K562 (cell line): ENCODE results near the gene MYO1B. TPM values are rescaled to one million over a fixed set of nuclear protein-coding genes. Genes with fewer than 3 reads are reported as not detected.

Experiments used
- ATAC-seq: fragments of 200-7000 bp; cut with Tn5 transposase; 3 replicates; pipeline ENCODE4 v1.9.1; 2020; ENCODE audit warnings: moderate library complexity
- BruUV-seq: library from RNA; stranded (reverse); fragments of 400-500 nt; replicated peaks from 2 replicates; lab custom pipeline; 2021; lab: Mats Ljungman, UMichigan
- CTCF ChIA-PET: fragments of 300-600 bp; formaldehyde crosslinking; extraction: SDS; loops from one replicate; lab custom pipeline; 2021; ENCODE audit warnings: low intra/inter-chr PET ratio; lab: Yijun Ruan, JAX
- POLR2A ChIA-PET: fragments of 300-600, 350-650 bp; sonication (Branson Sonifier 250); formaldehyde crosslinking; extraction: SDS; loops from one replicate; lab custom pipeline; 2021; ENCODE audit warnings: antibody characterized with exemption, inconsistent platforms; lab: Yijun Ruan, JAX
- DNase-seq, 4 experiments: peaks; one replicate each; pipeline versions ENCODE4 v3.0.0 to v3.0.0-alpha.2; 2011 to 2018; ENCODE audit warnings: low spot score in 3 of 4, mixed read lengths in 3 of 4; ENCODE audit errors: extremely low read depth in 1 of 4
- FAIRE-seq: peaks from 2 replicates; lab custom pipeline; 2011; peaks lifted over from hg19 to GRCh38; lab: Jason Lieb, UNC
- H2AFZ ChIP-seq: 2 replicates; pipeline ENCODE4 v1.6.0; 2011; ENCODE audit warnings: low read depth, low read length, control low read depth, inconsistent platforms
- H3K27ac ChIP-seq: fragments of 200-600 bp; 3 replicates; pipeline ENCODE4 v1.8.0; 2011; ENCODE audit warnings: low read depth, mild to moderate bottlenecking, control low read depth, inconsistent platforms, low read length, moderate library complexity, mixed read lengths; ENCODE audit errors: extremely low read depth
- H3K27me3 ChIP-seq, 2 experiments: fragments of 300-600 bp in 1 of 2; 2 replicates in 1 of 2; 3 replicates in 1 of 2; pipeline versions ENCODE4 v1.6.0 to v1.8.0; 2011; ENCODE audit warnings: inconsistent platforms in 2 of 2, low read length in 2 of 2, mild to moderate bottlenecking in 1 of 2, mixed read lengths in 1 of 2, moderate library complexity in 1 of 2; ENCODE audit not compliant: control insufficient read depth in 2 of 2, insufficient read depth in 2 of 2
- H3K36me3 ChIP-seq: fragments of 300-600 bp; 3 replicates; pipeline ENCODE4 v1.8.0; 2011; ENCODE audit warnings: mild to moderate bottlenecking, low read length, inconsistent platforms; ENCODE audit not compliant: control insufficient read depth, insufficient read depth
- H3K4me1 ChIP-seq, 2 experiments: fragments of 200-600 bp in 1 of 2; replicated peaks in 1 of 2; 2 replicates in 1 of 2; 3 replicates in 1 of 2; pipeline versions ENCODE4 v1.5.1 to v1.8.0; 2011; ENCODE audit warnings: inconsistent platforms in 2 of 2, low read length in 2 of 2, mild to moderate bottlenecking in 1 of 2, mixed read lengths in 1 of 2, moderate library complexity in 1 of 2; ENCODE audit not compliant: control insufficient read depth in 2 of 2, insufficient read depth in 2 of 2
- H3K4me2 ChIP-seq: 2 replicates; pipeline ENCODE4 v1.6.1; 2011; ENCODE audit warnings: low read length, control low read depth, inconsistent platforms, mixed read lengths; ENCODE audit not compliant: insufficient read depth
- H3K4me3 ChIP-seq: fragments of 200-600 bp; sonication (generic), shearing (Covaris generic); 2 replicates; pipeline ENCODE4 v1.5.1; 2016; ENCODE audit warnings: control low read depth, inconsistent platforms
- H3K79me2 ChIP-seq: fragments of 200-600 bp; 3 replicates; pipeline ENCODE4 v1.8.0; 2011; ENCODE audit warnings: low read length, inconsistent platforms; ENCODE audit not compliant: control insufficient read depth, insufficient read depth
- H3K9ac ChIP-seq, 2 experiments: 2 replicates each; pipeline versions ENCODE4 v1.6.0 to v1.6.1; 2011; ENCODE audit warnings: low read depth in 2 of 2, low read length in 2 of 2, control low read depth in 1 of 2, inconsistent platforms in 1 of 2, mild to moderate bottlenecking in 1 of 2, mixed read lengths in 1 of 2; ENCODE audit not compliant: insufficient read depth in 1 of 2
- H3K9me1 ChIP-seq: one replicate; pipeline ENCODE4 v1.6.0; 2011; ENCODE audit warnings: inconsistent platforms, mild to moderate bottlenecking, low read length, moderate library complexity; ENCODE audit not compliant: control insufficient read depth, insufficient read depth
- H3K9me3 ChIP-seq: replicated peaks from 2 replicates; pipeline ENCODE4 v1.5.1; 2011; ENCODE audit warnings: low read depth, low read length, inconsistent platforms; ENCODE audit not compliant: control insufficient read depth, insufficient read depth
- H4K20me1 ChIP-seq: replicated peaks from 2 replicates; pipeline ENCODE4 v1.6.1; 2011; ENCODE audit warnings: low read length, inconsistent platforms, mixed read lengths; ENCODE audit not compliant: control insufficient read depth, insufficient read depth
- ADNP ChIP-seq: fragments of 200-800 bp; sonication (Bioruptor generic); IDR thresholded peaks from 2 replicates; pipeline ENCODE4 v1.6.1; 2016; ENCODE audit warnings: missing genetic modification characterization, missing compliant biosample characterization
- ETV5 ChIP-seq: sonication (generic); formaldehyde crosslinking; IDR thresholded peaks from 2 replicates; pipeline ENCODE4 v1.4.0; 2020; ENCODE audit warnings: low read depth, mild to moderate bottlenecking, missing genetic modification reagents
- FIP1L1 ChIP-seq: fragments of 200-400 bp; formaldehyde crosslinking; IDR thresholded peaks from 2 replicates; pipeline ENCODE4 v1.6.1; 2018; ENCODE audit warnings: mild to moderate bottlenecking, low read depth, low read length; ENCODE audit not compliant: poor library complexity, severe bottlenecking
- FOXO4 ChIP-seq: fragments of 450-650 bp; formaldehyde crosslinking; IDR thresholded peaks from 2 replicates; pipeline ENCODE4 v1.4.0; 2020; ENCODE audit warnings: mild to moderate bottlenecking, moderate library complexity
- GATAD2A ChIP-seq: fragments of 450-650 bp; IDR thresholded peaks from 2 replicates; pipeline ENCODE4 v1.6.1; 2017
- GTF2F1 ChIP-seq: IDR thresholded peaks from 2 replicates; pipeline ENCODE4 v1.6.1; 2011; ENCODE audit warnings: low read depth, low read length, improper control_type of control experiment
- KAT8 ChIP-seq: fragments of 450-650 bp; IDR thresholded peaks from 2 replicates; pipeline ENCODE4 v1.6.1; 2016; ENCODE audit warnings: low read depth, mild to moderate bottlenecking
- MTA3 ChIP-seq: fragments of 450-650 bp; formaldehyde crosslinking; IDR thresholded peaks from 2 replicates; pipeline ENCODE4 v1.6.1; 2017; ENCODE audit warnings: mild to moderate bottlenecking, borderline replicate concordance
- OTX1 ChIP-seq: fragments of 450-650 bp; formaldehyde crosslinking; IDR thresholded peaks from 2 replicates; pipeline ENCODE4 v1.4.0; 2022; ENCODE audit warnings: mild to moderate bottlenecking
- PURB ChIP-seq: sonication (generic); formaldehyde crosslinking; IDR thresholded peaks from 2 replicates; pipeline ENCODE4 v1.9.0; 2021; ENCODE audit warnings: low read depth, mild to moderate bottlenecking, missing genetic modification reagents
- SP2 ChIP-seq: IDR thresholded peaks from 2 replicates; pipeline ENCODE4 v1.6.1; 2011; ENCODE audit warnings: mild to moderate bottlenecking, low read depth, low read length, moderate library complexity; ENCODE audit not compliant: poor library complexity, severe bottlenecking; ENCODE audit errors: extremely low read depth
- TEAD1 ChIP-seq, 2 experiments: fragments of 450-650 bp in 1 of 2; sonication (generic) in 1 of 2; formaldehyde crosslinking; IDR thresholded peaks; 2 replicates each; pipeline versions ENCODE4 v1.4.0 to v1.8.0; 2020 to 2022; ENCODE audit warnings: mild to moderate bottlenecking in 2 of 2, missing genetic modification reagents in 1 of 2
- TFE3 ChIP-seq: fragments of 450-650 bp; formaldehyde crosslinking; IDR thresholded peaks from 2 replicates; pipeline ENCODE4 v1.4.0; 2020; ENCODE audit warnings: mild to moderate bottlenecking, mixed read lengths
- ZFX ChIP-seq: sonication (generic); formaldehyde crosslinking; IDR thresholded peaks from 2 replicates; pipeline ENCODE4 v1.8.0; 2022; ENCODE audit warnings: mild to moderate bottlenecking, missing genetic modification reagents, moderate library complexity
- ZNF316 ChIP-seq: fragments of 450-650 bp; IDR thresholded peaks from 2 replicates; pipeline ENCODE4 v1.6.1; 2016
- ZSCAN32 ChIP-seq: fragments of 450-650 bp; formaldehyde crosslinking; IDR thresholded peaks from 2 replicates; pipeline ENCODE4 v1.4.0; 2020; ENCODE audit warnings: mild to moderate bottlenecking, moderate library complexity
- WGBS: fragments of 100-300 bp; shearing (Covaris generic); methylation state at CpG from one replicate; pipeline ENCODE4 v1.1.6; 2016; ENCODE audit warnings: low coverage, mixed read lengths; ENCODE audit not compliant: insufficient coverage; ENCODE audit errors: missing lambda C conversion rate; 5-methylcytosine and 5-hydroxymethylcytosine counted together
- in situ Hi-C: fragments of 300-500 bp; cut with MboI; formaldehyde crosslinking; loops from 4 replicates; pipeline ENCODE4 v1.15.0; 2018; ENCODE audit warnings: inconsistent platforms, mixed read lengths
- intact Hi-C: fragments of 100-400 bp; cut with micrococcal nuclease; formaldehyde crosslinking; loops from 2 replicates; pipeline ENCODE4 v1.14.2; 2022
- polyA plus RNA-seq, 8 experiments: library from polyadenylated mRNA; depleted of rRNA in 4 of 8; stranded (reverse) in 5 of 8; unstranded in 3 of 8; fragments of >200 nt; fragmentation: Nextera tagmentation in 2 of 8; fragmentation: Illumina TruSeq in 1 of 8; extraction: Ambion mirVana in 2 of 8; extraction: Trizol in 1 of 8; gene quantifications; 2 replicates each; pipeline versions ENCODE4 v1.2.1 to v1.2.3, GENCODE V29; 2011 to 2014; ENCODE audit warnings: inconsistent platforms in 1 of 8, missing spikeins in 1 of 8
- total RNA-seq, 7 experiments: library from RNA; depleted of rRNA in 6 of 7; stranded (reverse); fragments of >200 nt in 6 of 7; fragmentation: Illumina TruSeq in 2 of 7; extraction: Trizol in 2 of 7; gene quantifications; 2 replicates each; pipeline versions ENCODE4 v1.2.1 to v1.2.3, GENCODE V29; 2011 to 2021; ENCODE audit warnings: low replicate concordance in 1 of 7

MYO1B gene
- total and polyA plus RNA-seq, 9 of the 15 experiments (the other 6 are each of a cell fraction or from before 2014, with no cell fraction given): 0.04 to 0.33 (median 0.20) TPM; not detected in 5

- no peak for TF ChIP-seq ZFX (CRISPR knock-in tag)
- TF ChIP-seq TFE3: no peak
- no peak for TF ChIP-seq TEAD1 (CRISPR knock-in tag; IDR thresholded peaks at IDR 0.05)
- TF ChIP-seq MTA3: no peak
- TF ChIP-seq FIP1L1: no peak
These were observed 138.3 kb downstream of the MYO1B start (continued) for GRCh38 chr2:191383486-191383885.

- Histone ChIP-seq H3K4me2 (no peak overlapping the region), H3K4me3 (no peak overlapping the region), H3K9ac (no peak overlapping the region), H3K36me3 (no peaks in the 10 kb centered on the region), H3K9me1 (no peaks in the 10 kb centered on the region), H4K20me1 (no peaks in the 10 kb centered on the region), H3K4me1 (no peaks in the 10 kb centered on the region), H2AFZ (no peak overlapping the region), H3K27me3 (no peaks in the 10 kb centered on the region), H3K9me3 (no peaks in the 10 kb centered on the region), H3K27ac (no peak overlapping the region), H3K79me2 (no peaks in the 10 kb centered on the region)
- WGBS: 0% methylated on average over 2 of the region's 2 CpGs
- in situ Hi-C loops: no loop called here
- TF ChIP-seq ADNP (tag) (no peak), ZNF316 (no peak), FOXO4 (CRISPR knock-in tag) (no peak), ETV5 (CRISPR knock-in tag) (no peak), ZSCAN32 (CRISPR knock-in tag) (no peak), OTX1 (no peak), GTF2F1 (no peak), GATAD2A (no peak), KAT8 (no peak), PURB (CRISPR knock-in tag) (no peak), SP2 (no peak)
- ChIA-PET POLR2A (interaction anchor here (1.4 kb wide), 1 partner anchor 9 kb away, joined by 3 read pairs; no protein-coding TSS in a partner anchor), CTCF (no interaction called here)
- ATAC-seq (no peak), FAIRE-seq (no peak), DNase-seq (no peak)
- intact Hi-C loops: no loop called here
- no TSS peak for BruUV-seq
These were observed 139.6 kb downstream of the MYO1B start for GRCh38 chr2:191384829-191385228.
